ENCODE measurements around the gene BBOF1. TPM values are rescaled to one million over a fixed set of nuclear protein-coding genes. Genes with fewer than 3 reads are reported as not detected.
"Not testable (repeated sequence)": the region's sequence is repeated elsewhere in the genome, so short reads cannot be mapped to it uniquely, and the experiment has no call there.

BBOF1 gene, protein sequence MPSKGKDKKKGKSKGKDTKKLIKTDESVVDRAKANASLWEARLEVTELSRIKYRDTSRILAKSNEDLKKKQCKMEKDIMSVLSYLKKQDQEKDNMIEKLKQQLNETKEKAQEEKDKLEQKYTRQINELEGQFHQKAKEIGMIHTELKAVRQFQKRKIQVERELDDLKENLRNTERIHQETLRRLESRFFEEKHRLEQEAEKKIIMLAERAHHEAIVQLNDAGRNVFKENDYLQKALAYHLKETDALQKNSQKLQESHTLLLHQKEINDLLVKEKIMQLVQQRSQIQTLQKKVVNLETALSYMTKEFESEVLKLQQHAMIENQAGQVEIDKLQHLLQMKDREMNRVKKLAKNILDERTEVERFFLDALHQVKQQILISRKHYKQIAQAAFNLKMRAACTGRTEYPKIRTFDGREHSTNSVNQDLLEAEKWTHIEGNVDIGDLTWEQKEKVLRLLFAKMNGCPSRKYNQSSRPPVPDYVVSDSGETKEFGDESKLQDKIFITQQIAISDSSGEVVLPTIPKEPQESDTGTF
- 1.8 and 4.0 TPM in 2 replicates for total RNA-seq (2014; rRNA removed; shearing (Covaris generic))
- polyA plus RNA-seq (2015; cell fraction: cytosol; rRNA removed), result 0.81 and 1.0 TPM in 2 replicates
- polyA plus RNA-seq (2015; cell fraction: nucleus; rRNA removed), result 3.5 and 5.7 TPM in 2 replicates

DNA sequence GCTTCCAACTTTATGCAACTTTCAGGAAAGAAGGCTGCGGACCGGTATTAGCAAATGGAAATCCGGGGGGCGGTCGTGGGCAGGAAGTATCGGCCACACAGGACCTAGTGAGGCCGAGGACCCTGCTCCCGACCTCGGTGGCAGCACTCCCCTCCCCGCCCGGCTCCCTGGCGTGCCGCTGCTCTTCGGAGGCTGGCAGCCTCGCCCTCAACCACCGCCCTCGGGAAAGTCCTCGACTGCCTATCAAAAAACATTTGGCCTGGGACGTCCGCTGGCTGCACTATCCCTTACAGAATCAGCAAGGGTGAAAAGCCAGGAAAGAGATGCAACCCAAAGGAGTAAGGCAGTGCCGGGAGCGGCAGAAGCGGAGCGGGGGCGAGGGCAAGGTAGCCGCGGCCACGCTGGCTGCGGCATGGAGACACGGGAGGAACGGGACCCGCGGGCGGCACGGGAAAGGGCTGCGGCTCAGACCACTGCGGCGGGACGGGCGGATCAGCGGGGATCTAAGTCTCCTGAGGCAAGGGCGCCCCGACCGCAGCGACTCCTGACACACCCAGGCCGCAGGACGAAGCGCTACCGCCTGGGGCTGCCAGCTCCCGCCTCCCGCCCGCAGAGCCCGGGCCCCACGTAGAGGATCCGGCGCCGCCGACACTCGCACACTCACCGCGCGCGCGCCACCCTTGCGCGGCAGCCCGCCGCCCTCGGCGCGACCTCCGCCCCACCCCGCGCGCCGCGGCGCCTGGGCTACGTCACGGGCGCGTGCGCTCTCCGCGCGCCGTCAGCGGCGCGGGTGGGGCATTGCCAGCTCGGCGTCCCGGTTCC lies at the start of gene BBOF1, which contains the start of gene ENTPD5:
Gene BBOF1, plus strand, starts transcription at position 764 of the 822 bp plus-strand sequence. CDS start 130 bp downstream, outside the sequence.
Gene ENTPD5, minus strand, starts transcription at position 703 of the 822 bp plus-strand sequence. CDS start 31,186 bp downstream, outside the sequence.
- DNase-seq (ENCODE audit: low read depth, low spot score), result peak; percentile 78
- in situ Hi-C loops (cut with HindIII; ENCODE audit: low pct_unique_long_range_greater_than_20kb, low sequenced_read_pairs), result no loop called here

DNA sequence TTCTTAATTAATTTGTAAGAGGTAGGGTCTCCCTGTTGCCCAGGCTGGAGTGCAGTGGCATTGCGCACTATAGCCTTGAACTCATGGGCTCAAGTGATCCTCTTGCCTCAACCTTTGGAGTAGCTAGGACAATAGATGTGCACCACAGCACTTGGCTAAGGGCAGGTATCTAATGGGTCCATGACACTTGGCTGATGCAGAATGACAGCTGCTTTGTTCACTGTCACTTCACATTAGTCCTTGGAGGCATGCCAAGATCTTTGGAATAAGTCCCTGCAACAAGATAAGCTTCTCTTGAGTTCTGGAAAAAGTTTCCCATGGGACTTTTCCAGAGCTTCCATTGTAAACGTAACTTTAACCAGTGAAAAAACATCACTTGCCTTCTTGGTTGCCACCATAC lies 45.7 kb upstream of the BBOF1 start:
- DNase-seq (ENCODE audit: low read depth, low spot score), result no peak
- in situ Hi-C loops (cut with HindIII; ENCODE audit: low pct_unique_long_range_greater_than_20kb, low sequenced_read_pairs), result no loop called here

DNA sequence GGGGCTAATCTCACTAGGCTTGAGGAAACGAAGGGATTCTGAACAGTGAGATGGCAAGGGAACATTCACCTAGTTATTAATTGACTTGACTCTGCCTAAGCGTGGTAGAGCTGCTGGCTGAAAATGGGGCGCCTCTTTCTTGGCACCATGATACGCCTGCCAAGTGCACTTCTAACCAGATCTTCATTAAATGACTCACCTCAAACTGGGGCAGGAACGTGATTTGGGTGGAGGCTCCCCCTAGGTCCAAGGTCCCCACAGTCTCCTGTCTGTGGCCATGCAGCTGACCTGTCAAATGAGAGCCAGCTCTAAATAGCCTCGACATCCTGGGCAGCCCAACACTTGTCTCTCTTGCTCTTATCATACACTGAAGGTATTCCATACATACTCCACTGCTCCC lies 43.0 kb upstream of the BBOF1 start:
- DNase-seq (ENCODE audit: low read depth, low spot score), result no peak
- in situ Hi-C loops (cut with HindIII; ENCODE audit: low pct_unique_long_range_greater_than_20kb, low sequenced_read_pairs), result no loop called here

DNA sequence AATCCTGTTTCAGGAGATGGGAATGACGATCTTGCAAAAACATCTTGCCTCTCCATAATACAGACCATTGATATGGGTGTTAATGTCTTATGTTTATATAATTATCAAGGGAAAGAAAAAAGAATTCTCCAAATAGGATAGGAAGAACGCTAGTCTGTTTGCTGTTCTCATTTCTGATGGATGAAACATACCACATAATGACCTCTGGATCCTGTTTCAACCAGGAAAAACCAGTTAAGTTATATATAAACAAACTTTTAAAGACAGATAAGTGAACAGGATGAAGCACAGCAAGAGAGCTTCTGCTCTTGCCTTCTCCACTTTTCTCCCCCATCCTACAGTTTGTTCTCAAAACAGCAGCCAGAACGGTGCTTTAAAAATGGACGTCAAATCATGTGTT lies 41.3 kb upstream of the BBOF1 start:
- no peak for DNase-seq (ENCODE audit: low read depth, low spot score)
- in situ Hi-C loops (cut with HindIII; ENCODE audit: low pct_unique_long_range_greater_than_20kb, low sequenced_read_pairs), result no loop called here

GRCh38 chr14:73988065-73988464 lies 31.1 kb upstream of the BBOF1 start:
- DNase-seq (ENCODE audit: low read depth, low spot score), result no peak
- in situ Hi-C loops (cut with HindIII; ENCODE audit: low pct_unique_long_range_greater_than_20kb, low sequenced_read_pairs), result no loop called here

GRCh38 chr14:73988656-73989055 lies 30.5 kb upstream of the BBOF1 start:
- DNase-seq (ENCODE audit: low read depth, low spot score); in situ Hi-C loops (cut with HindIII; ENCODE audit: low pct_unique_long_range_greater_than_20kb, low sequenced_read_pairs): not testable (repeated sequence)

- in situ Hi-C loops (cut with HindIII; ENCODE audit: low pct_unique_long_range_greater_than_20kb, low sequenced_read_pairs), result no loop called here
- DNase-seq (ENCODE audit: low read depth, low spot score), result no peak
Measured at GRCh38 chr14:73991092-73991491, 28.1 kb upstream of the BBOF1 start.

GRCh38 chr14:73994926-73995325 lies 24.2 kb upstream of the BBOF1 start:
- DNase-seq (ENCODE audit: low read depth, low spot score), result not testable (repeated sequence)

DNA sequence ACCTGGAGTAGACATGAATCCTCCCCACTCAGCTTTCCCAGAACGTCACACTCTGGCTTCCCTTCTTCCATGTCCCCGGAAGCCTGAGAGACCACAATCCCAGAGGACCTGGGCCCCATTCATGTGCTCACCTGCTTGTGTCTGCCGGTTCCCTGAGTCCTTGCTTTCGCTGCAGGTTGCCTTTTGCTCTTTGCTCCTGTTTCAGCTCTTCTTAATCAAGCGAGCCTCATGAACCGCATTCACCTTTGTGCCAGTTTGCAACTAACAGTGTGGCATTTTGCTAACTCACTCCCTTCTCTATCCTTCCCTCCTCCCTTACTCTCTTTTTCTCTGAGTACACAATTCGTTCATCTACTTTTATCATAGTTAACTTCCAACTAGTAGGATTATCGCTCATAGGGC lies 23.2 kb upstream of the BBOF1 start:
- DNase-seq (ENCODE audit: low read depth, low spot score), result no peak
- in situ Hi-C loops (cut with HindIII; ENCODE audit: low pct_unique_long_range_greater_than_20kb, low sequenced_read_pairs), result no loop called here

More at GRCh38 chr14:73994926-73995325, 24.2 kb upstream of the BBOF1 start:
- in situ Hi-C loops (cut with HindIII; ENCODE audit: low pct_unique_long_range_greater_than_20kb, low sequenced_read_pairs), result not testable (repeated sequence)

- in situ Hi-C loops (cut with HindIII; ENCODE audit: low pct_unique_long_range_greater_than_20kb, low sequenced_read_pairs), result no loop called here
- DNase-seq (ENCODE audit: low read depth, low spot score), result no peak
Measured at GRCh38 chr14:73996731-73997107, 22.4 kb upstream of the BBOF1 start.

- no peak for DNase-seq (ENCODE audit: low read depth, low spot score)
- in situ Hi-C loops (cut with HindIII; ENCODE audit: low pct_unique_long_range_greater_than_20kb, low sequenced_read_pairs), result no loop called here
Measured at GRCh38 chr14:73997108-73997943, 21.8 kb upstream of the BBOF1 start.

- in situ Hi-C loops (cut with HindIII; ENCODE audit: low pct_unique_long_range_greater_than_20kb, low sequenced_read_pairs), result no loop called here
- DNase-seq (ENCODE audit: low read depth, low spot score), result no peak
Measured at GRCh38 chr14:73997944-73998447, 21.2 kb upstream of the BBOF1 start.

GRCh38 chr14:73998726-73999125 lies 20.4 kb upstream of the BBOF1 start:
- DNase-seq (ENCODE audit: low read depth, low spot score), result no peak
- in situ Hi-C loops (cut with HindIII; ENCODE audit: low pct_unique_long_range_greater_than_20kb, low sequenced_read_pairs), result no loop called here

DNA sequence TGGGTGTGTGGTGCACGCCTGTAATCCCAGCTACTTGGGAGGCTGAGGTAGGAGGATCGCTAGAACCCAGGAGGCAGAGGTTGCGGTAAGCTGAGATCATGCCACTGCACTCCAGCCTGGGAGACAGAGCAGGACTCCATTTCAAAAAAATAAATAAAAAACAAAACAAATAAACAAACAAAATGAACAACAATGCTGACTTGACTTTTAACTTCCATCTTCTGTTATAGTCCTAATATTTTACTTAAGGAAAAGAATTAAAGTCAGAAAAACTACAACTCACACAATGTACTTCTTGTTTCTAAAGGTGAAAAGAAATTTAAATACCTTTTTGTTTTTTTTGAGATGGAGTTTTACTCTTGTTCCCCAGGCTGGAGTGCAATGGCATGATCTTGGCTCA lies 13.5 kb upstream of the BBOF1 start:
- in situ Hi-C loops (cut with HindIII; ENCODE audit: low pct_unique_long_range_greater_than_20kb, low sequenced_read_pairs), result not testable (repeated sequence)

DNA sequence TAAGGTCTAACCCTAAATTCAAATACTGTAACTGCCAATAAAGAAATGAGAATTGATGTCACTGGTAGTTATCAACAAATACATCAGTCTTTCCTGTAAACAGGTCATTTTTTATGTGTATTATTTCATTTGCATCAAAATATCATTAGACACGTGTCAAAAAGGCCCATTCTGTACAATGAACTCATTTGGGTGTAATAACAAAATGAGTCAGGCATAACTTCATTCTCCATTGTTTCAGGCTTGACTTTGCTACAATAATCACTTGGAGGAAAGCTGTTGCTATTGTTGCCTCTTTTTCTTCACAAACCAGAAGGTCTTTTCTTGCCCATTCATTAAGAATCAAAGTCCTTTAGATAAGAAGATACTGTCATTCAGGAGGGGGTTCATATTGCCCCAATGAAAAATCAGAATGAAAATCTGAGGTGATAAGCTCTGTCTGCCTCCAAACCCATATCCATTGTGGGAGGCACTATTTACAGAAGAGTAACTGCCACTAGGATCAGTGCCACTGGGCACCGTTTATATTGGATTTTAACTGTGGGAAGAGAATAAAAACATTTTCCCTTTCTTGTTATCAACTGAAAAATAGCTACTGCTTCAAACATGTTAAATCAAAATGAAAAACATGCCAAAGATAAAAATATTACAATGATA lies 10.2 kb upstream of the BBOF1 start:
- no peak for DNase-seq (ENCODE audit: low read depth, low spot score)
- in situ Hi-C loops (cut with HindIII; ENCODE audit: low pct_unique_long_range_greater_than_20kb, low sequenced_read_pairs), result no loop called here

More for the DNA sequence above, 13.5 kb upstream of the BBOF1 start:
- not testable (repeated sequence) for DNase-seq (ENCODE audit: low read depth, low spot score)

DNA sequence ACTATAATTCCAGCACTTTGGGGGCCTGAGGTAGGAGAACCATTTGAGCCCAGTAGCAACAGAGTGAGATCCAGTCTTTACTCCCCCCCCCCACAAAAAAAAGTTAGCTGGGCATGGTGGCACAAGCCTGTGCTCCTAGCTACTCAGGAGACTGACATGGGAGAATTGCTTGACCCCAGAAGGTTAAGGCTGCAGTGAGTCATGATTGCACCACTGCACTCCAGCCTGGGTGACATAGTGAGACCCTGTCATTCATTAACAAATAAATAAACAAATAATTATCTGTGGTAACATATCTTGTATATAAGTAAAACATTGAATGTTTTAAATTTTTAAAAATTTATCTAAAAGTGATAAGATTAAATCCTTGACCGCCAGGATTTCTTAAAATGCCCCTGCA lies 4.8 kb upstream of the BBOF1 start:
- in situ Hi-C loops (cut with HindIII; ENCODE audit: low pct_unique_long_range_greater_than_20kb, low sequenced_read_pairs), result no loop called here
- DNase-seq (ENCODE audit: low read depth, low spot score), result no peak

DNA sequence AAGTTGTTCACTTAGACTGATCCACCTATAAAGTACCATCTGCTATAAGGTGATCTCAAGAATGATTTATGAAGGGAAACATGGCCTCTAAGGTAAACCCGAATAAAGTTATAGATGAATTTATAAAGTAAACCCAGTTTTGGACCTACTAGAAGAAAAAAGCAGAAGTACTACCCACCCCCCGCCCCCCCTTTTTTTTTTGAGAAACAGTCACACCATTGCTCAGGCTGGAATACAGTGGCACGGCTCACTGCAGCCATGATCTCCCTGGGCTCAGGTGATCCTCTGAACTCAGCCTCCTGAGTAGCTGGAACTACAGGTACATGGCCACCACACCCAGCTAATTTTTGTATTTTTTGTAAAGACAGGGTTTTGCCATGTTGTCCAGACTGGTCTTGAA lies 4.0 kb upstream of the BBOF1 start:
- in situ Hi-C loops (cut with HindIII; ENCODE audit: low pct_unique_long_range_greater_than_20kb, low sequenced_read_pairs), result no loop called here
- no peak for DNase-seq (ENCODE audit: low read depth, low spot score)
